Activated CD4-positive, alpha-beta memory T cell treated with anti-CD3 and anti-CD28 coated beads for 36 hours (primary cell): ENCODE data around the gene CDHR1. TPM values are rescaled to one million over a fixed set of nuclear protein-coding genes. Genes with fewer than 3 reads are reported as not detected.

ENCODE experiments used
- total RNA-seq, 2 experiments: library from RNA; stranded (reverse); gene quantifications; one replicate each; pipeline ENCODE4 v1.2.3, GENCODE V29; 2021

The CDHR1 gene
- total RNA-seq, 2 experiments from 2014 or later, result 0.40 to 0.75 TPM

Other genes with a start within 250 kb of the CDHR1 start
- 100 to 1,000 TPM; 192 to 197 TPM for gene GHITM, start 55.0 kb upstream of the CDHR1 start, total RNA-seq
- not detected for gene GPR15LG, start 20.7 kb upstream of the CDHR1 start, total RNA-seq
- not detected for gene LRIT2, start 31.0 kb downstream of the CDHR1 start, total RNA-seq
- gene LRIT1, start 47.0 kb downstream of the CDHR1 start, total RNA-seq, result not detected
- not detected for gene RGR, start 50.5 kb downstream of the CDHR1 start, total RNA-seq
- 10 to 100 TPM; 69.8 to 73.5 TPM for gene CCSER2, start 134.1 kb downstream of the CDHR1 start, total RNA-seq